HG03159 (cell line): ENCODE measurements around the gene ADK.
"Not testable (repeated sequence)": the region's sequence is repeated elsewhere in the genome, so short reads cannot be mapped to it uniquely, and the experiment has no call there.

Experiments
- ATAC-seq: cut with Tn5 transposase; IDR thresholded peaks from one replicate; pipeline ENCODE4 v1.9.1; 2021; ENCODE audit warnings: mild to moderate bottlenecking, moderate library complexity; ENCODE audit not compliant: unreplicated experiment

ADK gene

DNA sequence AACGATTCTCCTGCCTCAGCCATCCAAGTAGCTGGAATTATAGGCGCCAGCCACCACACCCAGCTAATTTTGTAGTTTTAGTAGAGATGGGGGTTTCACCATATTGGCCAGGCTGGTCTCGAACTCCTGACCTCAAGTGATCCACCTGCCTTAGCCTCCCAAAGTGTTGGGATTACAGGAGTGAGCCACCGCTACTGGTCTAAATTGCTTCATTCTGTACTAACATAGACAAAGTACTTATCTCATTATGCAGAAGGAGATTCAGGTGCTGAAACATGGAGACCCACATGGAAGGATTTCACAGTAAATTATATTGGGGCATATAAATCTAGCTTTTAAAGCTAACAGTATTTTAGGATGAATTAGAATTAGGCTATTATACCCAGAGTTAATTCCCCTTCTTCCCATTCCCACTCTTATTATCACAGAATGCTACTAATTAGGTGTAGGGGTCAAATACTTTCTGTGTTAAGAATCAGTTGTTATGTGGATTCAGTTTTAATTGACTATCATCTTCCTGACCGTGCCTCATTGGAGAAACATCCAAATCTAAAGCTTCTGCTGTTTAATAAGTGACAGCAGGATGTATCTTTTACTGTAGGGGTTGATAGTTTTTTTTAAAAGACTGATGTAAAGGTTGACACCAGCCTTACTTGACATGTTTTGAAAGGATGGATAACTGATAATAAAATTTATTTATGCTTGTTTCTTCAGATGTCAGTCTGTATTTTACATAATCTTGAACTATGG, 27.2 kb downstream of the ADK start:
- ATAC-seq: no peak

DNA sequence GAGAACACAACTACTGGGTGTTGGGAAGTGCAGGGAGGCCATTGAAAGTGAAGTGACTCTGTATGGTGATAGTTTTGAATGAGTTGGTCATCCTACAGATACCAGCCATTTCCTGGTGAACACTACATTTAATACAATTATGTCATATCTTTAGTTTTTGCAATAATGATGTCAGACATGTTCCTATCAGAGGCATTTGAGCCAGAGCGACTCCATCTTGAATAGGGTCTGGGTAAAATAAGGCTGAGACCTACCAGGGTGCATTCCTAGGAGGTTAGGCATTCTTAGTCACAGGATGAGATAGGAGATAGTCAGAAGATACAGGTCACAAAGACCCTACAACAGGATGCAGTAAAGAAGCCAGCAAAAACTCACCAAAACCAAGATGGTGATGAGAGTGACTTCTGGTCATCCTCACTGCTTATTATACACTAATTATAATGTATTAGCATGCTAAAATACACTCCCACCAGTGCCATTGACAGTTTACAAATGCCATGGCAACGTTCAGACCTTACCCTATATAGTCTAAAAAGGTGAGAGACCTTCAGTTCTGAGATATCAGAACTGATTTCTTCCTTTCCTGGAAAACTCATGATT, 28.2 kb downstream of the ADK start:
- no peak for ATAC-seq

DNA sequence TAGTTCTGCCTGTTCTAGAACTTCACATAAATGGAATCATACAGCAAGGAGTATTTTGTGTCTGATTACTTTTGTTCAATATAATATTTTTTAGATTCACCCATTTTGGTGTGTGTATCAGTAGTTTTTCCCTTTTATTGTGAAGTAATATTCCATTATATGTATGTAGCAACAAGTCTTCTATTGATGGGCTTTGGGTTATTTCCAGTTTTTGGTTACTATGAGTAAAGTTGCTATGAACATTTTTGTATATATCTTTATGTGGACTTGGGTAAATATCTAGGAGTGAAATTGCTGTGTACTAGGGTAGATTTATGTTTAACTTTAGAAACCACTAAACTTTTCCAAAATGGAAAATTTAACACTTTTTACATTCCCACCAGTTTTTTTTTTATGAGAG, 35.7 kb downstream of the ADK start:
- ATAC-seq: no peak

DNA sequence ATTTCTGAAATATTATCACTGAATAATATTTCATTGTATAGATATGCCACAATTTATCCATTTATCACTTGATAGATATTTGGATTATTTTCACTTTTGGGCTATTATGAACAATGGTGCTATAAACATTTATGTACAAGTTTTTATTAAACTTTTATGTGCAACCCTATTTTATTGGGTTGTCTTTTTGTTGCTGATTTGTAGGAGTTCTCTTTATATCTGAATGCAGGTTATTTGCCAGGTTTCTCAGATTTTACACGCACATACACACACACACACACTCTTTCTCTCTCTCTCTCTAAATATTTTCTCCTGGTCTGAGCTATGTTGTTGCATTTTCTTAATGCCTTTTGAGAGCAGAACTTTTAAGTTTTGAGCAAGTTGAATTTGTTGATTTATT, 36.2 kb downstream of the ADK start:
- no peak for ATAC-seq

DNA sequence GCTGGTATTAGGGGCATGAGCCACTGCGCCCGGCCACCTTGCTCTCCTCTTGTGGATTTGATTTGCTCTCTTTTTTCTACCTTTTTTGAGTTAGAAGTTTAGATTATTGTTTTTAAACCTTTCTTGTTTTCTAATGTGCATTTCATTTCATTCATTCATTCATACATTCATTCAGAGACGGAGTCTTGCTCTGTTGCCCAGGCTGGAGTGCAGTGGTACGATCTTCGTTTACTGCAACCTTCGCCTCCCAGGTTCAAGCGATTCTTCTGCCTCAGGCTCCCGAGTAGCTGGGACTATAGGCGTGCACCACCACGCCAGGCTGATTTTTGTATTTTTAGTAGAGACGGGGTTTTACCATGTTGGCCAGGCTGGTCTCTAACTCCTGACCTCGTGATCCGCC, 37.6 kb downstream of the ADK start:
- ATAC-seq: not testable (repeated sequence)

DNA sequence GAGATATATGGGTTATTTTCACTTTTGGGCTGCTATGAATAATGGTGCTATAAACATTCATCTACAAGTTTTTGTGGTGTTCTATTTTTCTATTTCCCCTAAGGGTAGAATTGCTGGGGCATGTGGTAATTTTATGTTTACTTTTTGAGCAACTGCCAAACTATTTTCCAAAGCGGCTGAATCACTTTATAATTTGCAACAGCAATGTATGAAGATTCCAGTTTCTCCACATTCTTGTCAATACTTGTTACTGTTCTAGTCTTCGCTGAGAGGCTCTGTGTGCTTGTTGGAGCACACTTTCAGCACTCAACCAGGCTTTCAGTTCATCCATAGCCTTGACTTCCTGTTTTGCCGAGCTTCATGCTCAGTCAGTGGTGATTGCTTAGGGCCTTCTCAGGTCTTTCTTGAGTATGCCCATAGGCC, 39.0 kb downstream of the ADK start:
- no peak for ATAC-seq

DNA sequence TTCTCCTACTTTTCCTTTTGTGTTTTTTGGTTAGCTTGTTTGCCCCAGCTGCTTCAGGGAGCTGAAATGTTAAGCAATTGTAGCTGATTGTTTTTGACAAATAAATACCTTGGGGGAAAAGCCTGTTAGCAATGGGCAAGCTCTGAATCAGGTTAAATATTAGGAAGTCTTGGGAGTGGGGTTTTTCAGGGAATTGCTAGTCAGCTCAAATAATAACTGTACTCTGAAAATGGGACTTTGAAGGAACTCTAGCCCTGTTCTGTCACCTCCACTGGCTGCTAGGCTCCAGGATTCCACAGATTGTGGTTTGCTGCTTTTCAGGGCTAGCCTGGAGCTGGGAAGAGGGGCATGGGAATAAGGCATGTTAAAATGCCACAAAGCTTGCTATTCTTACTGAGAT, 39.5 kb downstream of the ADK start:
- ATAC-seq: no peak

DNA sequence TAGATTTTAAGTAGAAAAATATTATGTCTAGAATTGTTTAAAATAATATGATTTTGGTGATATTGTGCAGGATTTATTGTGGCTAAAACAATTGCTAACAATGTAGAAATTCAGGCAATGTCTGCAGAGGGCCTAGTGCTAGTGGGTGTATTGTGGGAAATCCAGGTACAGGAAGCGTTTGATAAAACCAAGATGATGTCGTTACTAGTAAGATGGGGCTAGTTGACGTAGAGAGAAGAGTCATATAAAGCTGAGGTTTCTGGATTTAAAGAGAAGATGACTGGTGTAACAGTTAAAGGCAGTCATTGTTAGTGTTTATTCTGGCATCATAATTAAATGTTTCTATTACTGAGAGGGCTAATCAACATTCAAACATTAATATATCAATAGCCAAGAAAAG, 43.5 kb downstream of the ADK start:
- ATAC-seq: no peak

DNA sequence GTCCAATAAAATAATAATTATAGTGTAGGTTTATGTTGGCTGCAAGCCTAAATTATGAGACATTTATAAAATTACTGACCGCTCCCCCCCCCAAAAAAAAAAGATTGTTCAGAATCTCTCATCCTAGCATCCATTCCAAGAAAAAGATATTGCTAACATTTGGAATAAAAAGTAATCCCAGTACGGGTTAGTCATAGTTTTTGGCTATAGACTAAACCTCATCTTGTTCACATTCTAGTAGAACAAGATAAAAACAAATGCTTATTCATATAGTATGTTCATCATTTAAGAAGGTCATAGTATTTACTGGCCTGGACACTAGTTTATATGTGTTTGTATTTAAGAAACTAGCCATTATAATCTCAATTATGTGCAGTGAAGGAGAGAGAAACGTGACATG, 44.0 kb downstream of the ADK start:
- ATAC-seq: no peak

DNA sequence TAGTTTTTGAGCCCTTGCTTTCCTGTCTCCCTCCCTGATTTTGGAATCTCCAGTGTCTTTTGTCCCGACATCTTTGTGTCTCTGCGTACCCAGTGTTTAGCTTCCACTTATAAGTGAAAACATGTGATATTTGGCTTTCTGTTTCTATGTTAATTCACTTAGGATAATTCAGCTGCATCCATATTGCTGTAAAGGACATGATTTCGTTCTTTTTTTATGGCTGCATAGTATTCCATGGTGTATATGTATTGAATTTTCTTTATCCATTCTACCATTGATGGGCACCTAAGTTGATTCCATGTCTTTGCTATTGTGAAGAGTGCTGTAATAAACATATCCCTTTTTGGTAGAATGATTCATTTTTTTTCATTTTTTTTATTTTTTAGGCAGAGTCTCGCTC, 48.3 kb downstream of the ADK start:
- ATAC-seq: no peak

DNA sequence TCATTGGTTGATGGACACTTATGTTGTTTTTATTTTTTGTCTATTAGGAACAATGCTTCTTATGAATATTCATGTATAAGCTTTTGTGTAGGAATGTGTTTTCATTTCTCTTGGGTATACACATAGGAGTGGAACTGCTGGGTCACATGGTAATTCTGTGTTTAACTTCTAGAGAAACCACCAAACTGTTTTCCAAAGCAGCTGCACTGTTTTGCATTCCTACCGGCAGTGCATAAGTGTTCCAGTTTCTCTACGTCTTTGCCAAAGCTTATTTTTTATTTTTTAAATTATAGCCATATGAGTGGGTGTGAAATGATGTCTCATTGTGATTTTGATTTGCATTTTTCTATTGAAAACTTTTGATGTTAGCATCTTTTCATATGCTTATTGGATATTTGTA, 51.3 kb downstream of the ADK start:
- no peak for ATAC-seq

DNA sequence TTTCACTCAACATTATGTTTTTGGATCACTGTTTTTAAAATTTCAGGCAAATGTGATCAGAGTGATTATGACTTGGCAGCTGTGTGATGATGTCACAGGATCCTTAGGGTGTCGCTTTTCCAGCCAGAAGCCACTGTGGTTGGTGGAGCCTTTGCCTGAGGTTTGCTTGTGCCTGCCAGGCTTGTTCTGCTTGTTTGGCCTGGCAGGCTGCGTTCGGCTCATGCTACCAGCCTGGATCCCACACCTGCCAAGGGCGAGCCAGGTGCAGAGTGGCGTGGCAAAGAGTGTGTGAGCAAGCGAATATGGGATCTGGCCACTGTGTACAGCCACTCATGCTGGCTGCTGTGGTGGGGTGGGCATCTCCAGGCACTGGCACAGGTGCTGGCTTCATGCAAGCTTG, 55.7 kb downstream of the ADK start:
- ATAC-seq: no peak

DNA sequence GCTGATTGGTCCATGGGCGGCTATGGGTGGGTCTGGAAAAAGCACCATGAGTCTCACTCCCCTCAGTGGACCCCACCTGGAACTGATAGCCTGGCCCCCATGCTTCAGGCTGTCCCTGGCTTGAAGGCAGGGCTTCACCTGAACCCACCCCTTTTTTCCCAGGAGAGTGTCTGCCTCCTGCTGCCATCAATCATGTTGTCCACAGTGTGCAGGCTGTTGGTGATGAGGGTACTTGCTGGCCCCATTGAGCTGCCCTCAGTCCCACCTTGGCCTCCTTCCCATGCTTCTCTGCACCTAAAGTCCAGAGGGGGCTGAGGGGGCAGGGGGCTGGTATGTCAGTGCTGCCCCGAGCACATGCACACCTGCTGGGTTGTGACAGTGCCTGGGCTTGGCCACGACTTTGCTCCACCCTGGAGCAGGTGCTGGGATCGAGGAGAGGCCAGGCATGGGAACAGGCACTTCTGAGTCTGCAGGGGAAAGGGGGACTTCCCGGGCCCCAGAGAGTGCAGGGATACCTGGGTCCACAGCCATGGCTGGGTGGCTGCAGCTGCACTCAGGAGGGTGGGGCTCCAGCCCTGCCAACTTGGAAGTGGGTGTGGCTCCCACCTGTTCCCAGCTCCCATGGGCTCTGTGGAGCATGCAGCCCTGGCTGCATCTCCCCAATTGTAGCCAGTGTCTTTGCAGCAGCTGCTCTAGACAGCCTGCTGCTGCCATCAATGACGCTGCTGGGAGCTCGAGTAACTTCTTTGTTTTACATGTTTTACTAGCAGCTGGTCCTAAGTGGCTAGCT, 56.9 kb downstream of the ADK start:
- ATAC-seq: no peak

DNA sequence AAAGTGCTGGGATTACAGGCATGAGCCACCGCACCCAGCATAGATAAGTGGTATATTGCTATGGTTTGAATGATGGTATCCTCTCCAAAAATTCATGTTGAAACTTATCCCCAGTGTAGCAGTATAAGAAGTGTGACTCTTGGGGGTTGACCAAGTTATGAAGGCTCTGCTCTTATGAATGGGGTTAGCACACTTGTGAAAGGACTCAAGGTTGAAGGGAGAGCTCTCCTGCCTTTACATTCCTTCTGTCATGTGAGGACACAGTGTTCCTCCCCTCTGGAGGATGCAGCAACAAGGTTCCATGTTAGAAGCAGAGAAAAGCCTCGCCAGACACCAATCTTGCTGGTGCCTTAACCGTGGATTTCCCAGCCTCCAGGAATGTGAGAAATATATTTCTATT, 58.0 kb downstream of the ADK start:
- ATAC-seq: no peak

DNA sequence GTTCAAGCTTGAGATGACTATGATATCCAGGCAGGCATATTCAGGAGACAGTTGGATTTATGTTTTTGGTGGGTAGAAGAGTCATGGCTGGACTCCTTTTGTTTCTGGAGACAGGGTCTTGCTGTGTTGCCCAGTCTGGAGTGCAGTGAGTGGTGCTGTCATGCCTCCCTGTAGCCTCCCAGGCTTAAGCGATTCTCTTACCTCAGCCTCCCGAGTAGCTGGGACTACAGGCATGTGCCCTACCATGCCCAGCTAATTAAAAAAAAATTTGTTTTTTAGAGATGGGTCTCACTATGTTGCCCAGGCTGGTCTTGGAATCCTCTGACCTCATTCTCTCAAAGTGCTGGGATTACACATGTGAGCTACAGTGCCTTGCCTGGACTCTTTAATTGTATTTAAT, 62.0 kb downstream of the ADK start:
- ATAC-seq: no peak

DNA sequence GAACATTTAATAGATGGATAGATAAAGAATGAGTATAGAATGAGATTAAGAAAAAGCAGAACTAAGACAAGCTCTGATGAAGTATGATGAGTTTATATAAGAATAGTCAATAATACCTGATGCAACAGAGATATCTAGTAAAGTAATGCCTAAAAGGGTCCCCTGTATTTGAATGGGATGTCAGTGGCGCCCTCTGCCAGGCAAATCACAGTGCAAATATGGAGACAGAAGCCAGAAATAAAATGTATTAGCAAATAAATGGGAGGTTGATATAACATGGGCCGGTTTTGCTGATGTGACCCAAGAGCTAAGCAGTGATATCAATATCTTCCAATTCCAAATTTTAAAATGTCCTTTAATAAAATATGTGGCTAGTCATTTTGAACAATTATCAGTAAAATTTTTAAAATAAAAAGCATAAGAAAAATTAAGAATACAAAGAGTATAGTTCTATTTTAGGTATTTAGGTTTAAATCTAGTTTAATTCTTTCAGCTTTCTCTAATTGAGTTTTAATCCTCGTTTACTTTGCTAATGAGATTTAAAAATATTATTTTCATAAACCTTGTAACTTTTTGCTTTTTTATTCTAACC, 62.6 kb downstream of the ADK start:
- no peak for ATAC-seq

DNA sequence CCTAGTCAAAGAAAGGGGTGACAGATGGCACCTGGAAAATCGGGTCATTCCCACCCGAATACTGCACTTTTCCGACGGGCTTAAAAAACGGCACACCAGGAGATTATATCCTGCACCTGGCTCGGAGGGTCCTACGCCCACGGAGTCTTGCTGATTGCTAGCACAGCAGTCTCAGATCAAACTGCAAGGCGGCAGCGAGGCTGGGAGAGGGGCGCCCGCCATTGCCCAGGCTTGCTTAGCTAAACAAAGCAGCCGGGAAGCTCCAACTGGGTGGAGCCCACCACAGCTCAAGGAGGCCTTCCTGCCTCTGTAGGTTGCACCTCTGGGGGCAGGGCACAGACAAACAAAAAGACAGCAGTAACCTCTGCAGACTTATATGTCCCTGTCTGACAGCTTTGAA, 66.1 kb downstream of the ADK start:
- ATAC-seq: not testable (repeated sequence)

DNA sequence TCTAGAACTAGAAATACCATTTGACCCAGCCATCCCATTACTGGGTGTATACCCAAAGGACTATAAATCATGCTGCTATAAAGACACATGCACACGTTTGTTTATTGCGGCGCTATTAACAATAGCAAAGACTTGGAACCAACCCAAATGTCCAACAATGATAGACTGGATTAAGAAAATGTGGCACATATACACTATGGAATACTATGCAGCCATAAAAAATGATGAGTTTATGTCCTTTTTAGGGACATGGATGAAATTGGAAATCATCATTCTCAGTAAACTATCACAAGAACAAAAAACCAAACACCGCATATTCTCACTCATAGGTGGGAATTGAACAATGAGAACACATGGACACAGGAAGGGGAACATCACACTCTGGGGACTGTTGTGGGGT, 71.4 kb downstream of the ADK start:
- ATAC-seq: not testable (repeated sequence)

DNA sequence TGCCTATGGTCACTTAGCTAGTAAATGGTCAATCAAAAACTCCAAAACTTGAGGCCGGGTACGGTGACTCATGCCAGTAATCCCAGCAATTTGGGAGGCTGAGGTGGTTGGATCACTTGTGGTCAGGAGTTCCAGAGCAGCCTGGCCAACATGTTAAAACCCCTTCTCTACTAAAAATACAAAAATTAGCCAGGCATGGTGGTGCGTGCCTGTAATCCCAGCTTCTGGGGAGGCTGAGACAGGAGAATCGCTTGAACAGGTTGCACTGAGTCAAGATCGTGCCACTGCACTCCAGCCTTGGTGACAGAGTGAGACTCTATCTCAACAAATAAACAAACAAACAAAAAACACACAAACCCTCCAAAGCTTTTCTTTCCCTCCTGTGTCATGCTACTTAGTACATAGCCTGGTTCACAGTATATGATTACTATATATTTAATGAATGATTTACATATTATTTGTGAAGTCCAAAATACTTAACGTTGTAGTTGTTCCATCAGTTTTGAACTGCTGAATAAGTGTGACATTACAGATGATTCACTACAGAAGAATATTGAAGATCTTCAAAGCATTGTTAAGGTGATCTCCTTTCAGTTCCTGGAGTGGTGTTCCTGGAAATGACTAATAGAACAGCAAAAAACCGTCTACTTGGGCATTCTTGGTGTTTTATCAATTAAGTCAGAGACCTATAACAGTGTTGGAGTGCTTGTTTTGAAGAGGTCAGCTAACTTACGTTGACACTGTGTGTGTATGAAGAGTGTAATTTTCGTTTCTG, 72.9 kb downstream of the ADK start:
- ATAC-seq: no peak

DNA sequence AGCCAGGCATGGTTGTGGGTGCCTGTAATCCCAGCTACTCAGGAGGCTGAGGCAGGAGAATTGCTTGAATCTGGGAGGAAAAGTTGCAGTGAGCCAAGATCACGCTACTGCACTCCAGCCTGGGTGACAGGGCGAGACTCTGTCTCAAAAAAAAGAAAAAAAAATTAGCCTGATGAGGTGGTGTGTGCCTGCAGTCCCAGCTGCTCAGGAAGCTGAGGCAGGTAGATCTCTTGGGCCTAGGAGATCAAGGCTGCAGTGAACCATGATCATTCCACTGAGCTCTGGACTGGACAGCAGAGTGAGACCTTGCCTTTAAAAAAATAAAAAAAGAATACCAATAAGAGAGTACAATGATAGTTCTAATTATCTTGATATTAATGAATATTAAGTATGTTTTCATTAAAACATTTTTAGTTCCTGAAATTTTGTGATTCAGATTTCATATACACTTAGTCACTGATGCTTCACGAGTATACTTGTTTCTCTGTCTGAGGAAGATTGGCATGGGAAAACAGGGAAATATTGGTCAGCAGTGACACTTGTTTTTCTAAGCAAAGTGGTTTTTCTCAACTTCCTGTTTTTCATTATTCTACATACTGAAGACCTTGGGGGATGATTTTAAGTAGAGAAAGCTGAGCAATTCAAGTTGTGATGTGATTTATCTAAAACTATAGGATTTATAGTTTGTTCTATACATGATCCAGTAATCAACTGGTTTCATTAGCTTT, 76.8 kb downstream of the ADK start:
- ATAC-seq: no peak
